ENCODE data around the gene ST3GAL4.
"Not testable (repeated sequence)": the region's sequence is repeated elsewhere in the genome, so short reads cannot be mapped to it uniquely, and the experiment has no call there.

The ST3GAL4 gene

GRCh38 chr11:126383339-126384335 lies 28.2 kb downstream of the ST3GAL4 start:
- DNase-seq (ENCODE audit: low read depth): no peak
- H3K4me3 ChIP-seq (ENCODE audit: low read length): no peak overlapping the region
- no peak for TF ChIP-seq CTCF (IDR thresholded peaks at IDR 0.05; ENCODE audit: insufficient read depth, low read depth, low read length, missing control alignments)

- H3K4me3 ChIP-seq (ENCODE audit: low read length): no peak overlapping the region
- no peak for DNase-seq (ENCODE audit: low read depth)
- TF ChIP-seq CTCF (IDR thresholded peaks at IDR 0.05; ENCODE audit: insufficient read depth, low read depth, low read length, missing control alignments): no peak
Observed at GRCh38 chr11:126384449-126385070, 29.1 kb downstream of the ST3GAL4 start.

- no peak overlapping the region for H3K4me3 ChIP-seq (ENCODE audit: low read length)
- TF ChIP-seq CTCF (IDR thresholded peaks at IDR 0.05; ENCODE audit: insufficient read depth, low read depth, low read length, missing control alignments): no peak
- DNase-seq (ENCODE audit: low read depth): no peak
Observed at GRCh38 chr11:126385991-126386728, 30.7 kb downstream of the ST3GAL4 start.

GRCh38 chr11:126386729-126387071 lies 31.2 kb downstream of the ST3GAL4 start:
- DNase-seq (ENCODE audit: low read depth): peak; percentile 37
- H3K4me3 ChIP-seq (ENCODE audit: low read length): not testable (repeated sequence)

- no peak for DNase-seq (ENCODE audit: low read depth)
- TF ChIP-seq CTCF (IDR thresholded peaks at IDR 0.05; ENCODE audit: insufficient read depth, low read depth, low read length, missing control alignments): no peak
- no peak overlapping the region for H3K4me3 ChIP-seq (ENCODE audit: low read length)
Observed at GRCh38 chr11:126387857-126388256, 32.4 kb downstream of the ST3GAL4 start.

GRCh38 chr11:126390272-126390867 lies 34.9 kb downstream of the ST3GAL4 start:
- no peak for TF ChIP-seq CTCF (IDR thresholded peaks at IDR 0.05; ENCODE audit: insufficient read depth, low read depth, low read length, missing control alignments)
- DNase-seq (ENCODE audit: low read depth): no peak

More at GRCh38 chr11:126390272-126390867, 34.9 kb downstream of the ST3GAL4 start:
- no peak overlapping the region for H3K4me3 ChIP-seq (ENCODE audit: low read length)
